Stimulated activated CD8-positive, alpha-beta memory T cell treated with anti-CD3 and anti-CD28 coated beads, Interleukin-7, amount 100 ng/mL, for 48 hours (primary cell): ENCODE data around the gene WFDC1.

Experiments
- DNase-seq, 2 donors: peaks; one replicate each; pipeline ENCODE4 v3.0.0-alpha.2; 2020; ENCODE audit warnings: low read depth in 1 of 2; ENCODE audit errors: extremely low read depth in 1 of 2

Gene WFDC1

GRCh38 chr16:84271866-84272265, 22.8 kb upstream of the WFDC1 start:
- DNase-seq = no peak

- no peak for DNase-seq
Measured at GRCh38 chr16:84272740-84273320, 21.8 kb upstream of the WFDC1 start.

GRCh38 chr16:84274515-84274914, 20.2 kb upstream of the WFDC1 start:
- DNase-seq = no peak

GRCh38 chr16:84275585-84276151, 19.0 kb upstream of the WFDC1 start:
- no peak for DNase-seq

- DNase-seq = peak; percentile 15 to 40
Measured at GRCh38 chr16:84277244-84277823, 17.3 kb upstream of the WFDC1 start.

GRCh38 chr16:84278333-84278732, 16.3 kb upstream of the WFDC1 start:
- DNase-seq = no peak

- DNase-seq = no peak
Measured at GRCh38 chr16:84278968-84279367, 15.7 kb upstream of the WFDC1 start.

GRCh38 chr16:84279881-84280280, 14.8 kb upstream of the WFDC1 start:
- DNase-seq = no peak

GRCh38 chr16:84281074-84281473, 13.6 kb upstream of the WFDC1 start:
- DNase-seq = no peak

- DNase-seq = no peak
Measured at GRCh38 chr16:84282533-84282932, 12.1 kb upstream of the WFDC1 start.

GRCh38 chr16:84283314-84284153, 11.1 kb upstream of the WFDC1 start:
- DNase-seq = no peak

- DNase-seq = no peak
Measured at GRCh38 chr16:84284154-84284722, 10.4 kb upstream of the WFDC1 start.

- no peak for DNase-seq
Measured at GRCh38 chr16:84286578-84287240, 8.0 kb upstream of the WFDC1 start.

GRCh38 chr16:84288902-84289301, 5.8 kb upstream of the WFDC1 start:
- no peak for DNase-seq

GRCh38 chr16:84291226-84291625, 3.5 kb upstream of the WFDC1 start:
- no peak for DNase-seq

- no peak for DNase-seq
Measured at GRCh38 chr16:84292011-84292410, 2.7 kb upstream of the WFDC1 start.

GRCh38 chr16:84293406-84293805, 1.3 kb upstream of the WFDC1 start:
- no peak for DNase-seq

GRCh38 chr16:84294117-84294516, 561 bp upstream of the WFDC1 start:
- no peak for DNase-seq

- no peak for DNase-seq
Measured at GRCh38 chr16:84295203-84295860, 654 bp downstream of the WFDC1 start.

- DNase-seq = no peak
Measured at GRCh38 chr16:84298376-84298899, 3.8 kb downstream of the WFDC1 start.
